HepG2 (cell line): ENCODE results near the gene CREG2. TPM values are rescaled to one million over a fixed set of nuclear protein-coding genes. Genes with fewer than 3 reads are reported as not detected.

Experiments used
- ATAC-seq: fragments of 200-7000 bp; cut with Tn5 transposase; 3 replicates; pipeline ENCODE4 v1.9.1; 2020; ENCODE audit warnings: mild to moderate bottlenecking, moderate library complexity
- BruUV-seq: library from RNA; stranded (reverse); fragments of 400-500 nt; replicated peaks from 2 replicates; lab custom pipeline; 2021; lab: Mats Ljungman, UMichigan
- CTCF ChIA-PET: fragments of 300-600 bp; formaldehyde crosslinking; extraction: SDS; loops from one replicate; lab custom pipeline; 2021; ENCODE audit warnings: low total read pairs, inconsistent platforms, low intra/inter-chr PET ratio; lab: Yijun Ruan, JAX
- POLR2A ChIA-PET: fragments of 350-600 bp; sonication (Branson Sonifier 250); formaldehyde crosslinking; loops from one replicate; lab custom pipeline; 2020; ENCODE audit warnings: antibody characterized with exemption, inconsistent platforms; lab: Yijun Ruan, JAX
- DNase-seq: peaks from one replicate; pipeline ENCODE4 v3.0.0-alpha.2; 2015; ENCODE audit warnings: low spot score
- FAIRE-seq: peaks from 3 replicates; lab custom pipeline; 2011; peaks lifted over from hg19 to GRCh38; lab: Jason Lieb, UNC
- H2AFZ ChIP-seq: one replicate; pipeline ENCODE4 v1.6.1; 2011; ENCODE audit warnings: low read length, inconsistent platforms
- H3K27ac ChIP-seq: fragments of 300-600 bp; 3 replicates; pipeline ENCODE4 v1.8.0; 2011; ENCODE audit warnings: mixed run types, mild to moderate bottlenecking, mixed read lengths, low read length, inconsistent platforms; ENCODE audit not compliant: insufficient read depth; ENCODE audit errors: extremely low read length
- H3K27me3 ChIP-seq, 2 experiments: fragments of 200-600 bp in 1 of 2; 2 replicates in 1 of 2; 3 replicates in 1 of 2; pipeline versions ENCODE4 v1.6.0 to v1.8.0; 2011; ENCODE audit warnings: low read length in 2 of 2, mild to moderate bottlenecking in 2 of 2, moderate library complexity in 2 of 2, inconsistent platforms in 1 of 2; ENCODE audit not compliant: insufficient read depth in 2 of 2, control insufficient read depth in 1 of 2
- H3K36me3 ChIP-seq, 2 experiments: fragments of 200-600 bp in 1 of 2; replicated peaks in 1 of 2; 2 replicates in 1 of 2; 3 replicates in 1 of 2; pipeline versions ENCODE4 v1.5.1 to v1.8.0; 2011; ENCODE audit warnings: low read length in 2 of 2, inconsistent platforms in 1 of 2; ENCODE audit not compliant: insufficient read depth in 2 of 2, control insufficient read depth in 1 of 2
- H3K4me1 ChIP-seq: 2 replicates; pipeline ENCODE4 v1.5.1; 2012; ENCODE audit warnings: low read length, inconsistent platforms; ENCODE audit not compliant: insufficient read depth
- H3K4me2 ChIP-seq: 2 replicates; pipeline ENCODE4 v1.6.0; 2011; ENCODE audit warnings: low read depth, low read length, inconsistent platforms
- H3K4me3 ChIP-seq, 3 experiments: fragments of 200-600 bp in 1 of 3; sonication (generic), shearing (Covaris generic) in 1 of 3; replicated peaks in 1 of 3; 2 replicates each; pipeline ENCODE4 v1.5.1; 2011 to 2016; ENCODE audit warnings: low read length in 3 of 3, inconsistent platforms in 2 of 3, low read depth in 2 of 3, mild to moderate bottlenecking in 2 of 3, control low read depth in 1 of 3, mixed read lengths in 1 of 3; ENCODE audit not compliant: insufficient read depth in 1 of 3
- H3K79me2 ChIP-seq: one replicate; pipeline ENCODE4 v1.6.1; 2011; ENCODE audit warnings: low read length, inconsistent platforms; ENCODE audit not compliant: insufficient read depth
- H3K9ac ChIP-seq: 2 replicates; pipeline ENCODE4 v1.6.0; 2011; ENCODE audit warnings: mild to moderate bottlenecking, low read depth, low read length, inconsistent platforms; ENCODE audit not compliant: insufficient read depth
- H3K9me3 ChIP-seq: 2 replicates; pipeline ENCODE4 v1.5.1; 2012; ENCODE audit warnings: mild to moderate bottlenecking, low read length
- H4K20me1 ChIP-seq: 2 replicates; pipeline ENCODE4 v1.6.0; 2011; ENCODE audit warnings: inconsistent platforms, mild to moderate bottlenecking, low read length, moderate library complexity; ENCODE audit not compliant: insufficient read depth
- ATF7-NPFF ChIP-seq: sonication (generic); formaldehyde crosslinking; IDR thresholded peaks from 2 replicates; pipeline ENCODE4 v1.8.1; 2023; ENCODE audit warnings: mild to moderate bottlenecking, low read depth, missing genetic modification reagents, moderate library complexity
- EP300 ChIP-seq, 3 experiments: sonication (generic) in 1 of 3; formaldehyde crosslinking in 1 of 3; IDR thresholded peaks; 2 replicates each; pipeline versions ENCODE4 v1.5.1 to v1.6.1; 2011 to 2020; ENCODE audit warnings: low read depth in 2 of 3, low read length in 2 of 3, borderline replicate concordance in 1 of 3, improper control_type of control experiment in 1 of 3, mild to moderate bottlenecking in 1 of 3, missing genetic modification reagents in 1 of 3, moderate library complexity in 1 of 3
- IKZF1 ChIP-seq: fragments of 450-650 bp; IDR thresholded peaks from 2 replicates; pipeline ENCODE4 v1.7.1; 2016
- MLLT10 ChIP-seq: sonication (generic); formaldehyde crosslinking; IDR thresholded peaks from 2 replicates; pipeline ENCODE4 v1.4.0; 2020; ENCODE audit warnings: missing genetic modification reagents
- NFYC ChIP-seq: IDR thresholded peaks from 2 replicates; pipeline ENCODE4 v1.6.1; 2016; ENCODE audit warnings: missing genetic modification reagents, missing compliant biosample characterization
- TP53 ChIP-seq: sonication (generic); formaldehyde crosslinking; conservative IDR thresholded peaks from 2 replicates; pipeline ENCODE4 v1.4.0; 2020; ENCODE audit warnings: missing genetic modification reagents
- ZNF619 ChIP-seq: sonication (generic); formaldehyde crosslinking; IDR thresholded peaks from 2 replicates; pipeline ENCODE4 v1.4.0; 2020; ENCODE audit warnings: mild to moderate bottlenecking, missing genetic modification reagents
- ZNF746 ChIP-seq: sonication (generic); formaldehyde crosslinking; IDR thresholded peaks from 2 replicates; pipeline ENCODE4 v1.8.0; 2022; ENCODE audit warnings: mild to moderate bottlenecking, missing genetic modification reagents
- WGBS: methylation state at CpG from one replicate; pipeline ENCODE4 v1.1.6; 2017; ENCODE audit warnings: low lambda C conversion rate; 5-methylcytosine and 5-hydroxymethylcytosine counted together
- in situ Hi-C: cut with HindIII; loops from 2 replicates; pipeline ENCODE4 v1.10.0; 2017; ENCODE audit warnings: low pct_unique_long_range_greater_than_20kb; ENCODE audit not compliant: extremely low pct_ligation_motif_present
- intact Hi-C: fragments of 100-400 bp; cut with micrococcal nuclease; formaldehyde crosslinking; loops from one replicate; pipeline ENCODE4 v1.10.0; 2022; ENCODE audit not compliant: unreplicated experiment
- polyA plus RNA-seq, 8 experiments: library from polyadenylated mRNA; depleted of rRNA in 3 of 8; stranded (reverse) in 7 of 8; unstranded in 1 of 8; fragments of >200 nt; fragmentation: Illumina TruSeq in 4 of 8; extraction: Trizol in 4 of 8; gene quantifications; 2 replicates each; pipeline versions ENCODE4 v1.2.1 to v1.2.3, GENCODE V29; 2011 to 2016; ENCODE audit warnings: low read depth in 4 of 8, missing spikeins in 1 of 8, mixed read lengths in 1 of 8; ENCODE audit not compliant: insufficient read depth in 1 of 8
- total RNA-seq, 5 experiments: library from RNA; depleted of rRNA; stranded (reverse); fragments of >200 nt; fragmentation: Illumina TruSeq; extraction: Trizol; gene quantifications; 2 replicates each; pipeline ENCODE4 v1.2.3, GENCODE V29; 2016; ENCODE audit warnings: low read depth in 1 of 5
- TF ChIP-seq, protein P1 (sequence below): sonication (generic); formaldehyde crosslinking; IDR thresholded peaks from 2 replicates; pipeline ENCODE4 v1.4.0; 2020; ENCODE audit warnings: missing genetic modification reagents
- TF ChIP-seq, protein P2 (sequence below): IDR thresholded peaks from 2 replicates; pipeline ENCODE4 v1.6.1; 2016; ENCODE audit warnings: control low read depth
- TF ChIP-seq, protein P3 (sequence below): IDR thresholded peaks from 2 replicates; pipeline ENCODE4 v1.6.1; 2016; ENCODE audit warnings: missing genetic modification reagents, missing compliant biosample characterization
- TF ChIP-seq, protein P4 (sequence below): sonication (generic); formaldehyde crosslinking; IDR thresholded peaks from 2 replicates; pipeline ENCODE4 v1.8.0; 2022; ENCODE audit warnings: mild to moderate bottlenecking, missing genetic modification reagents; ENCODE audit not compliant: insufficient replicate concordance

The CREG2 gene
- total and polyA plus RNA-seq, 2 of the 13 experiments (the other 11 are each of a cell fraction or from before 2014, with no cell fraction given) = 0.18 to 0.26 TPM

DNA sequence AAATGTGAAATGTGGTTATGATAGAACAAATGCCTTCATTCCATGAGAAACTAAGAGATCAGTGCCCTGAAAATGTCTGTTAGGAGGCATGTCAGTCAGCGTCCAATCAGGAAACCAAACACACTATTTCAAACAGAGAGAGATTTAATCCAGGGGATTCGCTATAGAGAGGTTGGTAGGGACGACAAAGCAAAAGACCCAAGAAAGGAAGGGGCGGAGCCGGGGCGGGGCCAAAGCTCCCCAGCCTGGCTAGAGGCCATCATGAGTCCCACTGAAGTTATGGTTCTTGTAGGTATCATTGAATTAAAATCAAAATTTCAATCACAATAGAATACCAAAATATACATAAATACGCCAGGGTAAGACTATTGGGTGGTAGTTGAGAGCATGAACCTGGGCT, 45.9 kb downstream of the CREG2 start (continued):
- TF ChIP-seq, protein P1, sequence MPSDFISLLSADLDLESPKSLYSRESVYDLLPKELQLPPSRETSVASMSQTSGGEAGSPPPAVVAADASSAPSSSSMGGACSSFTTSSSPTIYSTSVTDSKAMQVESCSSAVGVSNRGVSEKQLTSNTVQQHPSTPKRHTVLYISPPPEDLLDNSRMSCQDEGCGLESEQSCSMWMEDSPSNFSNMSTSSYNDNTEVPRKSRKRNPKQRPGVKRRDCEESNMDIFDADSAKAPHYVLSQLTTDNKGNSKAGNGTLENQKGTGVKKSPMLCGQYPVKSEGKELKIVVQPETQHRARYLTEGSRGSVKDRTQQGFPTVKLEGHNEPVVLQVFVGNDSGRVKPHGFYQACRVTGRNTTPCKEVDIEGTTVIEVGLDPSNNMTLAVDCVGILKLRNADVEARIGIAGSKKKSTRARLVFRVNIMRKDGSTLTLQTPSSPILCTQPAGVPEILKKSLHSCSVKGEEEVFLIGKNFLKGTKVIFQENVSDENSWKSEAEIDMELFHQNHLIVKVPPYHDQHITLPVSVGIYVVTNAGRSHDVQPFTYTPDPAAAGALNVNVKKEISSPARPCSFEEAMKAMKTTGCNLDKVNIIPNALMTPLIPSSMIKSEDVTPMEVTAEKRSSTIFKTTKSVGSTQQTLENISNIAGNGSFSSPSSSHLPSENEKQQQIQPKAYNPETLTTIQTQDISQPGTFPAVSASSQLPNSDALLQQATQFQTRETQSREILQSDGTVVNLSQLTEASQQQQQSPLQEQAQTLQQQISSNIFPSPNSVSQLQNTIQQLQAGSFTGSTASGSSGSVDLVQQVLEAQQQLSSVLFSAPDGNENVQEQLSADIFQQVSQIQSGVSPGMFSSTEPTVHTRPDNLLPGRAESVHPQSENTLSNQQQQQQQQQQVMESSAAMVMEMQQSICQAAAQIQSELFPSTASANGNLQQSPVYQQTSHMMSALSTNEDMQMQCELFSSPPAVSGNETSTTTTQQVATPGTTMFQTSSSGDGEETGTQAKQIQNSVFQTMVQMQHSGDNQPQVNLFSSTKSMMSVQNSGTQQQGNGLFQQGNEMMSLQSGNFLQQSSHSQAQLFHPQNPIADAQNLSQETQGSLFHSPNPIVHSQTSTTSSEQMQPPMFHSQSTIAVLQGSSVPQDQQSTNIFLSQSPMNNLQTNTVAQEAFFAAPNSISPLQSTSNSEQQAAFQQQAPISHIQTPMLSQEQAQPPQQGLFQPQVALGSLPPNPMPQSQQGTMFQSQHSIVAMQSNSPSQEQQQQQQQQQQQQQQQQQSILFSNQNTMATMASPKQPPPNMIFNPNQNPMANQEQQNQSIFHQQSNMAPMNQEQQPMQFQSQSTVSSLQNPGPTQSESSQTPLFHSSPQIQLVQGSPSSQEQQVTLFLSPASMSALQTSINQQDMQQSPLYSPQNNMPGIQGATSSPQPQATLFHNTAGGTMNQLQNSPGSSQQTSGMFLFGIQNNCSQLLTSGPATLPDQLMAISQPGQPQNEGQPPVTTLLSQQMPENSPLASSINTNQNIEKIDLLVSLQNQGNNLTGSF (CRISPR knock-in tag) = no peak
- no peak for TF ChIP-seq IKZF1

DNA sequence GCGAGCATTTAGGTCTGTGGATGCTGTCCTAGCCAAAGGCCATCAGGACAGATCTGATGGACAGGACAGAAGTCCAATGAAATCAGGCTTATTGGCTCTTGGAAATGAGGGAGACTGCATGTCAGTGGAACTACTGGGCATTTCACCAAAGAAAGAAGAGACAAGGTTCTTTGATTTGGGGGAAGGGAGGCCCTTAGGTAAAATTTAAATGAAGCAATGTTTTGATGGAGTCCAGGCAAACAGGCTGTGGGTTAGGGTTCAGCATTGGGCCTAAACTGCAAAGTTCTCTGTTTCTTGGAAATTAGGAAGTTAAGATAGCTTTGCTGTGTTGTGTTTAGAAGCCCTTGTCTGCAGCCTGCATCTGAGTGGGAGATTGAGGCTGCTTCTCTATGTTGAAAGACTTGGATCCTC, 47.2 kb downstream of the CREG2 start:
- intact Hi-C loops (loop anchor here (5.0 to 10.0 kb wide), 3 partner anchors 33 to 485 kb away; partner anchors contain the start of gene RNF149), in situ Hi-C loops (loop anchor here (5.0 kb wide), 1 partner anchor 47 kb away; the partner anchor contains the start of gene CREG2)
- BruUV-seq = no TSS peak
- FAIRE-seq (peak; percentile 58), DNase-seq (peak; percentile 77), ATAC-seq (peak; percentile 81)
- Histone ChIP-seq H3K4me1 (peaks cover 54% of the 10 kb centered on the region), H3K4me3 (peak overlapping the region in 1 of 3 experiments; percentile 3; a peak in 1 of 6 replicates), H3K9ac (no peak overlapping the region), H3K27ac (no peak overlapping the region), H3K4me2 (peak overlapping the region; percentile 48), H3K27me3 (no peaks in the 10 kb centered on the region), H3K9me3 (no peaks in the 10 kb centered on the region), H2AFZ (peak overlapping the region; percentile 59), H3K79me2 (no peaks in the 10 kb centered on the region), H3K36me3 (no peaks in the 10 kb centered on the region), H4K20me1 (no peaks in the 10 kb centered on the region)
- WGBS = 7% methylated on average over 1 of the region's 1 CpG
- CTCF ChIA-PET = no interaction called here
- POLR2A ChIA-PET = interaction anchor here (1.3 kb wide), 1 partner anchor 10 kb away, joined by 3 read pairs; no protein-coding TSS in a partner anchor
- no peak for TF ChIP-seq ZNF746 (CRISPR knock-in tag)
- TF ChIP-seq TP53 (CRISPR knock-in tag) = no peak
- TF ChIP-seq NFYC (CRISPR knock-in tag) = peak; percentile 81
- TF ChIP-seq, protein P2, sequence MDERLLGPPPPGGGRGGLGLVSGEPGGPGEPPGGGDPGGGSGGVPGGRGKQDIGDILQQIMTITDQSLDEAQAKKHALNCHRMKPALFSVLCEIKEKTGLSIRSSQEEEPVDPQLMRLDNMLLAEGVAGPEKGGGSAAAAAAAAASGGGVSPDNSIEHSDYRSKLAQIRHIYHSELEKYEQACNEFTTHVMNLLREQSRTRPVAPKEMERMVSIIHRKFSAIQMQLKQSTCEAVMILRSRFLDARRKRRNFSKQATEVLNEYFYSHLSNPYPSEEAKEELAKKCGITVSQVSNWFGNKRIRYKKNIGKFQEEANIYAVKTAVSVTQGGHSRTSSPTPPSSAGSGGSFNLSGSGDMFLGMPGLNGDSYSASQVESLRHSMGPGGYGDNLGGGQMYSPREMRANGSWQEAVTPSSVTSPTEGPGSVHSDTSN (CRISPR knock-in tag) = peak; percentile 90
- TF ChIP-seq, protein P3, sequence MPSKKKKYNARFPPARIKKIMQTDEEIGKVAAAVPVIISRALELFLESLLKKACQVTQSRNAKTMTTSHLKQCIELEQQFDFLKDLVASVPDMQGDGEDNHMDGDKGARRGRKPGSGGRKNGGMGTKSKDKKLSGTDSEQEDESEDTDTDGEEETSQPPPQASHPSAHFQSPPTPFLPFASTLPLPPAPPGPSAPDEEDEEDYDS (CRISPR knock-in tag) = 0 out of 2 replicates have a peak, but pooled peaks have one; percentile 8
- TF ChIP-seq MLLT10 = no peak
- TF ChIP-seq EP300 (IDR thresholded peaks at IDR 0.05; ENCODE audit: low read depth in 2 of 2, low read length in 2 of 2) = peak in 1 of 2 experiments; percentile 34; a peak in 1 of 4 replicates
- no peak for TF ChIP-seq EP300 (CRISPR knock-in tag; IDR thresholded peaks at IDR 0.05; ENCODE audit: borderline replicate concordance)
- TF ChIP-seq, protein P4, sequence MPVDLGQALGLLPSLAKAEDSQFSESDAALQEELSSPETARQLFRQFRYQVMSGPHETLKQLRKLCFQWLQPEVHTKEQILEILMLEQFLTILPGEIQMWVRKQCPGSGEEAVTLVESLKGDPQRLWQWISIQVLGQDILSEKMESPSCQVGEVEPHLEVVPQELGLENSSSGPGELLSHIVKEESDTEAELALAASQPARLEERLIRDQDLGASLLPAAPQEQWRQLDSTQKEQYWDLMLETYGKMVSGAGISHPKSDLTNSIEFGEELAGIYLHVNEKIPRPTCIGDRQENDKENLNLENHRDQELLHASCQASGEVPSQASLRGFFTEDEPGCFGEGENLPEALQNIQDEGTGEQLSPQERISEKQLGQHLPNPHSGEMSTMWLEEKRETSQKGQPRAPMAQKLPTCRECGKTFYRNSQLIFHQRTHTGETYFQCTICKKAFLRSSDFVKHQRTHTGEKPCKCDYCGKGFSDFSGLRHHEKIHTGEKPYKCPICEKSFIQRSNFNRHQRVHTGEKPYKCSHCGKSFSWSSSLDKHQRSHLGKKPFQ (CRISPR knock-in tag) = no peak
- no peak for TF ChIP-seq ZNF619 (CRISPR knock-in tag)
- TF ChIP-seq ATF7-NPFF (CRISPR knock-in tag) = no peak
